PFSK-1 (cell line): ENCODE measurements around the gene SAP30.

Source experiments
- REST ChIP-seq, 2 experiments: IDR thresholded peaks; 2 replicates each; pipeline versions ENCODE4 v1.6.1 to v1.8.0; 2011 to 2012; ENCODE audit warnings: low read depth in 2 of 2, low read length in 2 of 2, control low read depth in 1 of 2, inconsistent platforms in 1 of 2, mild to moderate bottlenecking in 1 of 2, moderate library complexity in 1 of 2; ENCODE audit not compliant: insufficient read depth in 1 of 2
- TAF1 ChIP-seq: IDR thresholded peaks from 2 replicates; pipeline ENCODE4 v1.6.1; 2012; ENCODE audit warnings: low read length, control low read depth, borderline replicate concordance; ENCODE audit not compliant: insufficient read depth

DNA sequence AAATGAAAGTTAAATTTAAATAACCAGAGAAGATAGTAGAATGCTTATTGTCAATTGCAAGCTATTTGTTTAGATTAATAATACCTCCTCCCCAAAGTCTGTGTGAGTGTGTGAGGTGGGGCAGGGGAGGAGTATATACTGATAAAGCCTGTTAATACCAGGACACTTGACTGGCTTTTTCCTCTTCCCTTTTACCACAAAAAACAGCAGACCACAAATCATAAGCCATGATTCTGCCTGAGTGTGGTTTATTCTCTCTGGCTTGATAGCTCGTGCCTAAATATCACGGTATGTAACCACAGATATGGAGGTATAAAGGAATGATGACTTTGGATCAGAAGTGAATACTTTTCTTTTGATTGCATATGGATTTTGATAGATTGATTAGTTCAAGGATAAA, 50.0 kb downstream of the SAP30 start:
- TF ChIP-seq TAF1 = no peak
- no peak for TF ChIP-seq REST (IDR thresholded peaks at IDR 0.05; ENCODE audit: insufficient read depth in 1 of 2, low read depth in 2 of 2, low read length in 2 of 2)
